ENCODE data around the gene TBL3. TPM values are rescaled to one million over a fixed set of nuclear protein-coding genes. Genes with fewer than 3 reads are reported as not detected.

Gene TBL3
- total RNA-seq, 2 experiments from 2014 or later: 12.7 to 15.5 TPM

DNA sequence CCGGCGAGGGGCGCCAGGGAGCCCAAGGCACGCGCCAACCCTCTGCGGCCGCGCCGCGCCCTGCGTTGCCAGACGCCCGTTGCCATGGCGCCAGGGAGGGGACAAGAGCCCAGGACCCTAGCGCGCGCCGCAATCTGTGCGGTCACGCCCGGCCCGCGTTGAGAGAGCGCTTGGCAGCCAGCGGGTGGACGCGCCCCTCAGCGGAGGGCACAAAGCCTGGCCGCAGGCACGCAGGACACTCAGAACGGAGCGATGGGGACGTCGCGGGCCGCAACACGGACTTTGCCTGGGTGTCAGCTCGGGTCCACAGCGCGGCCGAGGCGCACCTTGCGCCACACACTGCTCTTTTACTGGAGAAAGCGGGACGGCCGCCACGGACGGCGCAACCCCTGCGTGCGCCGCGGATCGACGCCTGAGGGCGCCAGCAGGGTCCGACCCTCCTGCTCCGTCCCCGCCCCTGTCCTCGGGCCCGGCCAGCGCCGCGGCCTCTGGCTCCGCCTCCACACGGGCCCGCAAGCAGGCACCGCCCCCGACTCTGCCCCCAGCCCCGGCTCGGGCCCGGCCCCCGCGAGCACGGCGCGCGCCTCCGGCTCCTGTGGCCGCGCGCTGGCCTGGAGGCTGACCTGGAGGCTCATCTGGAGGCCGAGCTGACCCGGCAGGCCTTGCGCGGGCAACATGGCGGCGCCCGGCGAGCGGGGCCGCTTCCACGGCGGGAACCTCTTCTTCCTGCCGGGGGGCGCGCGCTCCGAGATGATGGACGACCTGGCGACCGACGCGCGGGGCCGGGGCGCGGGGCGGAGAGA, 11.9 kb downstream of the TBL3 start, which contains the start of gene GFER:
Gene GFER (plus strand): TSS at position 650 of the 803 bp plus-strand sequence. CDS start 26 bp downstream, at position 676.
- TF ChIP-seq, protein P1, sequence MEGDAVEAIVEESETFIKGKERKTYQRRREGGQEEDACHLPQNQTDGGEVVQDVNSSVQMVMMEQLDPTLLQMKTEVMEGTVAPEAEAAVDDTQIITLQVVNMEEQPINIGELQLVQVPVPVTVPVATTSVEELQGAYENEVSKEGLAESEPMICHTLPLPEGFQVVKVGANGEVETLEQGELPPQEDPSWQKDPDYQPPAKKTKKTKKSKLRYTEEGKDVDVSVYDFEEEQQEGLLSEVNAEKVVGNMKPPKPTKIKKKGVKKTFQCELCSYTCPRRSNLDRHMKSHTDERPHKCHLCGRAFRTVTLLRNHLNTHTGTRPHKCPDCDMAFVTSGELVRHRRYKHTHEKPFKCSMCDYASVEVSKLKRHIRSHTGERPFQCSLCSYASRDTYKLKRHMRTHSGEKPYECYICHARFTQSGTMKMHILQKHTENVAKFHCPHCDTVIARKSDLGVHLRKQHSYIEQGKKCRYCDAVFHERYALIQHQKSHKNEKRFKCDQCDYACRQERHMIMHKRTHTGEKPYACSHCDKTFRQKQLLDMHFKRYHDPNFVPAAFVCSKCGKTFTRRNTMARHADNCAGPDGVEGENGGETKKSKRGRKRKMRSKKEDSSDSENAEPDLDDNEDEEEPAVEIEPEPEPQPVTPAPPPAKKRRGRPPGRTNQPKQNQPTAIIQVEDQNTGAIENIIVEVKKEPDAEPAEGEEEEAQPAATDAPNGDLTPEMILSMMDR (IDR thresholded peaks at IDR 0.05): peak; percentile 14
- ChIA-PET CTCF (interaction anchor here (2.1 kb wide), 1 partner anchor 21 kb away, joined by 8 read pairs; no protein-coding TSS in a partner anchor), POLR2A (interaction anchor here (0.6 to 6.8 kb wide), 11 partner anchors 8 to 172 kb away, joined by 3 to 62 read pairs (median 4); partner anchors contain the start of genes PKD1, RPS2, TBL3 and TRAF7)
- H3K4me3 Mint-ChIP-seq: peak within 1 kb of the TSS; percentile 87
- peak; percentile 60 for ATAC-seq (ENCODE audit: poor library complexity)
- no peaks in the 10 kb centered on the region for H3K9me3 Mint-ChIP-seq
- peaks cover 42% of the 10 kb centered on the region for H3K27me3 Mint-ChIP-seq
- peaks cover 23% of the 10 kb centered on the region for H3K4me1 Mint-ChIP-seq (ENCODE audit: low read depth)
- Histone ChIP-seq H3K4me3 (ENCODE audit: low read length) (peak within 1 kb of the TSS; percentile 65), H3K27me3 (ENCODE audit: control insufficient read depth in 1 of 2, insufficient read depth in 2 of 2, low read length in 2 of 2) (peaks cover 29 to 31% of the 10 kb centered on the region in 2 experiments), H3K4me1 (ENCODE audit: insufficient read depth, low read length) (peaks cover 47% of the 10 kb centered on the region), H3K36me3 (ENCODE audit: insufficient read depth, low read length) (peaks cover 12% of the 10 kb centered on the region), H3K9me3 (ENCODE audit: control insufficient read depth in 1 of 2, insufficient read depth in 1 of 2, low read length in 2 of 2) (peaks cover 0 to 19% of the 10 kb centered on the region in 2 experiments), H3K27ac (ENCODE audit: low read depth in 1 of 2, low read length in 2 of 2) (no peak within 1 kb of the TSS)
- DNase-seq: peak in 10 of 14 experiments; percentile 48 to 87 (median 60)
- intact Hi-C loops (cut with DNase I, micrococcal nuclease): no loop called here
- H3K27ac Mint-ChIP-seq: peak within 1 kb of the TSS; percentile 56
- peaks cover 20% of the 10 kb centered on the region for H3K36me3 Mint-ChIP-seq (ENCODE audit: low read depth)

DNA sequence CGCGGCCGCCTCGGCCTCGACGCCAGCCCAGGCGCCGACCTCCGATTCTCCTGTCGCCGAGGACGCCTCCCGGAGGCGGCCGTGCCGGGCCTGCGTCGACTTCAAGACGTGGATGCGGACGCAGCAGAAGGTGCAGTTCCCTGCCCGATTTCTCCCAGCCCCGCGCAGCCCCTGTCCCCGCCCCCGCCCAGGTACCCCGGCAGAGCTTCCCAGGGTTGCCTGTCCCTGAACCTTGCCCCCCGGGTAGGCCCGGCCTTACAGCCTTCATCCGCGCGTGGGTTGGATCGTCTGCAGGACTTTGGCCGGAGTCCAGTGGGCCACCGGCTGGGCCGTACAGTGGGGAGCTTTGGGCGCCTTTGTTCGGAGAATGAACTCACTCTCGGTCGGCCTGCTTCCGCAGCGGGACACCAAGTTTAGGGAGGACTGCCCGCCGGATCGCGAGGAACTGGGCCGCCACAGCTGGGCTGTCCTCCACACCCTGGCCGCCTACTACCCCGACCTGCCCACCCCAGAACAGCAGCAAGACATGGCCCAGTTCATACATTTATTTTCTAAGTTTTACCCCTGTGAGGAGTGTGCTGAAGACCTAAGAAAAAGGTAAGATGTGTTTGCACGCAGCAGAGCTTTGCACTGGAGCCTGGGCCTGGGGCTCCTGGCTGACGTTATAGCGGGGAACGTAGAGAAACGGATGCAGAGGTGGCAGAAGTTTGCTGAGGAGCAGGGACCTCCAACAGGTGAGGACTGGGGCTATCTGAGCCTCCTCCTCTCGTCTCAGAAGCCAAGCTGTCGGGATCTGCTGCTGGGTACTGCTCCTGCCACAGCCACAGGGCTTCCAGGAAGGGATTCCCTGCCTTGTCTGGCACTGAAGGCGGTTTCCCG, 12.7 kb downstream of the TBL3 start:
- peaks cover 0 to 20% of the 10 kb centered on the region in 2 experiments for H3K9me3 ChIP-seq (ENCODE audit: control insufficient read depth in 1 of 2, insufficient read depth in 1 of 2, low read length in 2 of 2)
- ATAC-seq (ENCODE audit: poor library complexity) (peak; percentile 48), DNase-seq (peak in 1 of 14 experiments; percentile 51)
- Mint-ChIP-seq H3K27me3 (peaks cover 50% of the 10 kb centered on the region), H3K9me3 (no peaks in the 10 kb centered on the region), H3K27ac (peak overlapping the region; percentile 56), H3K4me1 (ENCODE audit: low read depth) (peaks cover 30% of the 10 kb centered on the region), H3K36me3 (ENCODE audit: low read depth) (peaks cover 20% of the 10 kb centered on the region), H3K4me3 (peak overlapping the region; percentile 87)
- H3K27me3 ChIP-seq (ENCODE audit: control insufficient read depth in 1 of 2, insufficient read depth in 2 of 2, low read length in 2 of 2): peaks cover 33 to 35% of the 10 kb centered on the region in 2 experiments
- POLR2A ChIA-PET: interaction anchor here (0.6 to 6.8 kb wide), 10 partner anchors 8 to 171 kb away, joined by 3 to 62 read pairs (median 4); partner anchors contain the start of genes PKD1, RPS2, TBL3 and TRAF7
- peak overlapping the region; percentile 65 for H3K4me3 ChIP-seq (ENCODE audit: low read length)
- TF ChIP-seq, protein P1 (IDR thresholded peaks at IDR 0.05): no peak
- H3K27ac ChIP-seq (ENCODE audit: low read depth in 1 of 2, low read length in 2 of 2): no peak overlapping the region
- intact Hi-C loops (cut with DNase I, micrococcal nuclease): no loop called here
- peaks cover 44% of the 10 kb centered on the region for H3K4me1 ChIP-seq (ENCODE audit: insufficient read depth, low read length)
- peaks cover 12% of the 10 kb centered on the region for H3K36me3 ChIP-seq (ENCODE audit: insufficient read depth, low read length)
- CTCF ChIA-PET: interaction anchor here (2.1 kb wide), 1 partner anchor 20 kb away, joined by 8 read pairs; no protein-coding TSS in a partner anchor

Measured in CD4-positive, alpha-beta T cell (primary cell).